ENCODE measurements around the gene LRRTM3.

LRRTM3 gene

GRCh38 chr10:67050415-67050814 is 124.6 kb downstream of the LRRTM3 start:
- Histone ChIP-seq H3K36me3 (ENCODE audit: insufficient read depth, insufficient read length, low read length) (no peaks in the 10 kb centered on the region), H3K4me3 (ENCODE audit: insufficient read length, low read depth) (no peak overlapping the region), H3K4me1 (ENCODE audit: insufficient read depth, insufficient read length) (no peaks in the 10 kb centered on the region), H3K27me3 (ENCODE audit: insufficient read depth, insufficient read length) (no peaks in the 10 kb centered on the region), H3K9me3 (ENCODE audit: insufficient read depth, low read length) (no peaks in the 10 kb centered on the region), H3K9ac (ENCODE audit: insufficient read length, low read depth) (no peak overlapping the region)
- DNase-seq (ENCODE audit: low read depth, low spot score): no peak
- no peak for TF ChIP-seq SUZ12 (IDR thresholded peaks at IDR 0.05; ENCODE audit: extremely low read depth, insufficient read depth, insufficient read length)
- no peak for TF ChIP-seq YY1 (IDR thresholded peaks at IDR 0.05; ENCODE audit: insufficient read depth, insufficient read length)
- TF ChIP-seq ZNF274 (IDR thresholded peaks at IDR 0.05; ENCODE audit: low read depth, low read length): no peak

- DNase-seq (ENCODE audit: low read depth, low spot score): no peak
- H3K36me3 ChIP-seq (ENCODE audit: insufficient read depth, insufficient read length, low read length): no peaks in the 10 kb centered on the region
- H3K27me3 ChIP-seq (ENCODE audit: insufficient read depth, insufficient read length): no peaks in the 10 kb centered on the region
Observed at GRCh38 chr10:67072654-67073053, 146.8 kb downstream of the LRRTM3 start.

GRCh38 chr10:67075491-67075971 is 149.7 kb downstream of the LRRTM3 start:
- Histone ChIP-seq H3K27me3 (ENCODE audit: insufficient read depth, insufficient read length) (no peaks in the 10 kb centered on the region), H3K4me1 (ENCODE audit: insufficient read depth, insufficient read length) (no peaks in the 10 kb centered on the region), H3K4me3 (ENCODE audit: insufficient read length, low read depth) (no peak overlapping the region), H3K9ac (ENCODE audit: insufficient read length, low read depth) (no peak overlapping the region), H3K36me3 (ENCODE audit: insufficient read depth, insufficient read length, low read length) (no peaks in the 10 kb centered on the region), H3K9me3 (ENCODE audit: insufficient read depth, low read length) (no peaks in the 10 kb centered on the region)
- TF ChIP-seq ZNF274 (IDR thresholded peaks at IDR 0.05; ENCODE audit: low read depth, low read length) (no peak), YY1 (IDR thresholded peaks at IDR 0.05; ENCODE audit: insufficient read depth, insufficient read length) (no peak), SUZ12 (IDR thresholded peaks at IDR 0.05; ENCODE audit: extremely low read depth, insufficient read depth, insufficient read length) (no peak)
- DNase-seq (ENCODE audit: low read depth, low spot score): no peak

More at GRCh38 chr10:67072654-67073053, 146.8 kb downstream of the LRRTM3 start:
- TF ChIP-seq YY1 (IDR thresholded peaks at IDR 0.05; ENCODE audit: insufficient read depth, insufficient read length) (no peak), ZNF274 (IDR thresholded peaks at IDR 0.05; ENCODE audit: low read depth, low read length) (no peak), SUZ12 (IDR thresholded peaks at IDR 0.05; ENCODE audit: extremely low read depth, insufficient read depth, insufficient read length) (no peak)
- no peaks in the 10 kb centered on the region for H3K4me1 ChIP-seq (ENCODE audit: insufficient read depth, insufficient read length)
- H3K9me3 ChIP-seq (ENCODE audit: insufficient read depth, low read length): no peaks in the 10 kb centered on the region
- H3K9ac ChIP-seq (ENCODE audit: insufficient read length, low read depth): no peak overlapping the region
- no peak overlapping the region for H3K4me3 ChIP-seq (ENCODE audit: insufficient read length, low read depth)

GRCh38 chr10:67076144-67076543 is 150.3 kb downstream of the LRRTM3 start:
- Histone ChIP-seq H3K36me3 (ENCODE audit: insufficient read depth, insufficient read length, low read length) (no peaks in the 10 kb centered on the region), H3K4me3 (ENCODE audit: insufficient read length, low read depth) (no peak overlapping the region), H3K27me3 (ENCODE audit: insufficient read depth, insufficient read length) (no peaks in the 10 kb centered on the region), H3K9ac (ENCODE audit: insufficient read length, low read depth) (no peak overlapping the region), H3K9me3 (ENCODE audit: insufficient read depth, low read length) (no peaks in the 10 kb centered on the region), H3K4me1 (ENCODE audit: insufficient read depth, insufficient read length) (no peaks in the 10 kb centered on the region)
- no peak for DNase-seq (ENCODE audit: low read depth, low spot score)
- no peak for TF ChIP-seq SUZ12 (IDR thresholded peaks at IDR 0.05; ENCODE audit: extremely low read depth, insufficient read depth, insufficient read length)
- no peak for TF ChIP-seq ZNF274 (IDR thresholded peaks at IDR 0.05; ENCODE audit: low read depth, low read length)
- TF ChIP-seq YY1 (IDR thresholded peaks at IDR 0.05; ENCODE audit: insufficient read depth, insufficient read length): no peak

GRCh38 chr10:67077376-67077775 is 151.5 kb downstream of the LRRTM3 start:
- Histone ChIP-seq H3K9me3 (ENCODE audit: insufficient read depth, low read length) (no peaks in the 10 kb centered on the region), H3K4me3 (ENCODE audit: insufficient read length, low read depth) (no peak overlapping the region)
- TF ChIP-seq YY1 (IDR thresholded peaks at IDR 0.05; ENCODE audit: insufficient read depth, insufficient read length): no peak
- TF ChIP-seq SUZ12 (IDR thresholded peaks at IDR 0.05; ENCODE audit: extremely low read depth, insufficient read depth, insufficient read length): no peak
- no peak for TF ChIP-seq ZNF274 (IDR thresholded peaks at IDR 0.05; ENCODE audit: low read depth, low read length)

GRCh38 chr10:67079126-67079525 is 153.3 kb downstream of the LRRTM3 start:
- H3K4me3 ChIP-seq (ENCODE audit: insufficient read length, low read depth): no peak overlapping the region
- no peaks in the 10 kb centered on the region for H3K36me3 ChIP-seq (ENCODE audit: insufficient read depth, insufficient read length, low read length)
- no peak overlapping the region for H3K9ac ChIP-seq (ENCODE audit: insufficient read length, low read depth)
- H3K4me1 ChIP-seq (ENCODE audit: insufficient read depth, insufficient read length): no peaks in the 10 kb centered on the region
- no peaks in the 10 kb centered on the region for H3K9me3 ChIP-seq (ENCODE audit: insufficient read depth, low read length)
- no peaks in the 10 kb centered on the region for H3K27me3 ChIP-seq (ENCODE audit: insufficient read depth, insufficient read length)
- no peak for DNase-seq (ENCODE audit: low read depth, low spot score)
- TF ChIP-seq YY1 (IDR thresholded peaks at IDR 0.05; ENCODE audit: insufficient read depth, insufficient read length) (no peak), ZNF274 (IDR thresholded peaks at IDR 0.05; ENCODE audit: low read depth, low read length) (no peak), SUZ12 (IDR thresholded peaks at IDR 0.05; ENCODE audit: extremely low read depth, insufficient read depth, insufficient read length) (no peak)

More at GRCh38 chr10:67077376-67077775, 151.5 kb downstream of the LRRTM3 start:
- DNase-seq (ENCODE audit: low read depth, low spot score): no peak
- Histone ChIP-seq H3K4me1 (ENCODE audit: insufficient read depth, insufficient read length) (no peaks in the 10 kb centered on the region), H3K9ac (ENCODE audit: insufficient read length, low read depth) (no peak overlapping the region), H3K36me3 (ENCODE audit: insufficient read depth, insufficient read length, low read length) (no peaks in the 10 kb centered on the region), H3K27me3 (ENCODE audit: insufficient read depth, insufficient read length) (no peaks in the 10 kb centered on the region)

GRCh38 chr10:67086327-67087134 is 160.7 kb downstream of the LRRTM3 start:
- H3K9me3 ChIP-seq (ENCODE audit: insufficient read depth, low read length): no peaks in the 10 kb centered on the region
- no peaks in the 10 kb centered on the region for H3K27me3 ChIP-seq (ENCODE audit: insufficient read depth, insufficient read length)
- no peak for DNase-seq (ENCODE audit: low read depth, low spot score)
- H3K4me1 ChIP-seq (ENCODE audit: insufficient read depth, insufficient read length): no peaks in the 10 kb centered on the region
- no peaks in the 10 kb centered on the region for H3K36me3 ChIP-seq (ENCODE audit: insufficient read depth, insufficient read length, low read length)
- H3K9ac ChIP-seq (ENCODE audit: insufficient read length, low read depth): no peak overlapping the region
- TF ChIP-seq YY1 (IDR thresholded peaks at IDR 0.05; ENCODE audit: insufficient read depth, insufficient read length): no peak
- H3K4me3 ChIP-seq (ENCODE audit: insufficient read length, low read depth): no peak overlapping the region
